ENCODE data around the gene PDE4D. TPM values are rescaled to one million over a fixed set of nuclear protein-coding genes. Genes with fewer than 3 reads are reported as not detected.
A peak's percentile ranks its signal among the peaks of the same experiment; 100 is the strongest.

Gene PDE4D
- total and polyA plus RNA-seq, 2 experiments from 2014 or later = 4.3 to 9.7 TPM

- WGBS, 2 experiments (ENCODE audit: low coverage in 1 of 2, low lambda C conversion rate in 2 of 2, missing lambda C conversion rate in 2 of 2) = 64 to 69% methylated on average over 6 of the region's 6 CpGs
- no peaks in the 10 kb centered on the region for H4K20me1 ChIP-seq (ENCODE audit: insufficient read depth)
- no peak overlapping the region for H3K9ac ChIP-seq
- H3K27me3 ChIP-seq (replicated peaks; ENCODE audit: insufficient read depth) = peaks cover 4% of the 10 kb centered on the region
- H3K4me1 ChIP-seq (ENCODE audit: insufficient read depth) = no peaks in the 10 kb centered on the region
- no peaks in the 10 kb centered on the region for H3F3A ChIP-seq (ENCODE audit: insufficient read depth)
- no peak overlapping the region for H3K27ac ChIP-seq
- in situ Hi-C loops (cut with MboI) = no loop called here
- H2AFZ ChIP-seq = no peak overlapping the region
- no peaks in the 10 kb centered on the region for H3K36me3 ChIP-seq (ENCODE audit: low read depth)
- H3K9me2 ChIP-seq (ENCODE audit: insufficient read depth) = no peaks in the 10 kb centered on the region
- TF ChIP-seq EZH2 (IDR thresholded peaks at IDR 0.05; ENCODE audit: insufficient read depth, poor library complexity, severe bottlenecking) (no peak), EZH2phosphoT487 (IDR thresholded peaks at IDR 0.05; ENCODE audit: insufficient read depth, low read depth) (no peak)
- no peaks in the 10 kb centered on the region for H3K79me2 ChIP-seq (ENCODE audit: insufficient read depth)
- no peak for DNase-seq
- H3K4me2 ChIP-seq (ENCODE audit: unreplicated experiment) = no peak overlapping the region
- no peak overlapping the region for H3K4me3 ChIP-seq
- H3K9me3 ChIP-seq (ENCODE audit: low read depth) = no peaks in the 10 kb centered on the region
Observed at GRCh38 chr5:59698207-59699178, 195.0 kb downstream of the PDE4D start.

DNA sequence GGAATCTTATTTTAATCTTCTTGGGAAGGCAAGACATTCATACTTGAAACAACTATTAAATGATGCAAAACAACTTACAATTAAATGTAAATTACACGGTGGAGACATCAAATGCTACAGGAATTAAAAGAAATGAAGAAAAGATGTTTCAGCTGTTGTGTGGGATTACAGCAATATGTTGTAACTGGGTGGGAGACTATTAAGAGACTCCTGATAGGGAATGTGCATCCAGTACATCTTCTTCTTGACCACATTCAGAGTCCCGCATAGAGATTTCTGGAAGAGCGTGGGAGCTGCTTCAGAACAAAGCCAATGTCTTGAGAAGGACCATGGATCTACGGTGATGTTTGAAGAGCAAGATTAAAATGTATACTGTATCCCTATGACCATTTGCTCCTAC is 199.1 kb downstream of the PDE4D start:
- Histone ChIP-seq H3K9me3 (ENCODE audit: low read depth) (no peaks in the 10 kb centered on the region), H3K4me2 (ENCODE audit: unreplicated experiment) (no peak overlapping the region), H3K9ac (no peak overlapping the region), H3F3A (ENCODE audit: insufficient read depth) (no peaks in the 10 kb centered on the region), H3K27me3 (replicated peaks; ENCODE audit: insufficient read depth) (peaks cover 4% of the 10 kb centered on the region; the same call in 1 of the 2 replicates), H3K4me3 (no peak overlapping the region), H3K79me2 (ENCODE audit: insufficient read depth) (no peaks in the 10 kb centered on the region), H2AFZ (no peak overlapping the region), H3K9me2 (ENCODE audit: insufficient read depth) (no peaks in the 10 kb centered on the region), H3K36me3 (ENCODE audit: low read depth) (no peaks in the 10 kb centered on the region), H4K20me1 (ENCODE audit: insufficient read depth) (no peaks in the 10 kb centered on the region), H3K4me1 (ENCODE audit: insufficient read depth) (no peaks in the 10 kb centered on the region), H3K27ac (no peak overlapping the region)
- TF ChIP-seq EZH2 (IDR thresholded peaks at IDR 0.05; ENCODE audit: insufficient read depth, poor library complexity, severe bottlenecking) (no peak), EZH2phosphoT487 (IDR thresholded peaks at IDR 0.05; ENCODE audit: insufficient read depth, low read depth) (no peak)
- DNase-seq = no peak
- in situ Hi-C loops (cut with MboI) = no loop called here
- 67 to 72% methylated on average over 4 of the region's 4 CpGs for WGBS, 2 experiments (ENCODE audit: low coverage in 1 of 2, low lambda C conversion rate in 2 of 2, missing lambda C conversion rate in 2 of 2)

DNA sequence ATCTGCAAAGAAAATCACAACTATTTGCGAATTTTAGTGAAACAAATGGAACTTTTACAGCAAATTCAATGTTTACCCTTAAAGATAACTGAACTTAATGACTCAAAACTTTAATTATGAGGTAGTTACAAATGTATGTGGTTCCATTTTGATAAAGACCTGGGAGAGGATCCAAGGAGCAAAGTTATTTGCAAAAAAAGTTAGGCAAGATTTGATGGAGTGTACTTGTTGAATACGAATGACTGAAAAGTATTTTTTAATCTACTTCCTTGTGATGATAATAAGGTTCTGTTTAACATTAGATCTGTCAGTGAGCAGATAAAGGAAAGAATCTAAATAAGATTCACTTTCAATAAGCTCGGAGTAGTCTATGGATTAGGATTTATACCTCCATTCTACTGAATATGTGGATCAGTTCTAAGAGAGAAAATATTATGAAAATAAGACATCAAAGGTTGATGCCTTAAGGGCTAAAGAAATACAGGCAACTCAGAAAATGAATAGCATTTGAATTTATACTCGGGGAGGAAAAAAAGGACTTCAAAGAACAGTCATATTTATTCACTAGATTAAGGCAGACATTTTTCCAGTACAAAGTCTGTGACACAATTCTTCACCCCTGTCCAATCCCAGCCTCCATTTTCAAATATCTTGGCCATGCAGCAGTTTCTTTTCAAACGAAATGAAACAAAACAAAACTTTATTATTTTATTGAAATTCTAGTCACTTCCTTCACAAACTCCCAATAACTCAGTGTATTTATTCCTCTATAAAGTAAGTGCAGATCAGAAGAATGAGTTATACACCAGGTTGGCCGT is 199.8 kb downstream of the PDE4D start:
- H3K36me3 ChIP-seq (ENCODE audit: low read depth) = no peaks in the 10 kb centered on the region

DNA sequence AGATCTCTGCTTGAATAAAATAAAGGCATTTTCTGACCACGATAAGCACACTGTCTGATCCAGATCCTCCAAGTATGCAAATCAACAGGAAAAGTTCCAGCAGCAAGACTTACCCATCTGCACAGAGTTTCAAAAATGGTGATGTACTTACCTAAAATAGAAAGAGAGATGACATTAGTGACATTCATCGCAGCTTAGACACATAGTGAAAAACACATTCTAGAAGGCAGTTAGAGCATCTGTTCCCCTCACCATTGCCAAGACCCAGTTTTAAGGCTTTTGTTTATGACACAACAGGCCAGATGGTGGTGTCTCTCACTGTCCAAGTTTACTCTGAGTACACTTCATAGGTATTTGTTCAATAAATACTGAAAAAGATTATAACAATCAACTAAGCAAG is 207.7 kb downstream of the PDE4D start:
- peak; percentile 23 for DNase-seq
- H4K20me1 ChIP-seq (ENCODE audit: insufficient read depth) = no peaks in the 10 kb centered on the region
- H3K9me3 ChIP-seq (ENCODE audit: low read depth) = no peaks in the 10 kb centered on the region
- TF ChIP-seq EZH2 (IDR thresholded peaks at IDR 0.05; ENCODE audit: insufficient read depth, poor library complexity, severe bottlenecking) = no peak
- TF ChIP-seq EZH2phosphoT487 (IDR thresholded peaks at IDR 0.05; ENCODE audit: insufficient read depth, low read depth) = no peak
- in situ Hi-C loops (cut with MboI) = no loop called here
- H3K4me2 ChIP-seq (ENCODE audit: unreplicated experiment) = no peak overlapping the region
- no peaks in the 10 kb centered on the region for H3K36me3 ChIP-seq (ENCODE audit: low read depth)
- no peaks in the 10 kb centered on the region for H3K79me2 ChIP-seq (ENCODE audit: insufficient read depth)
- H3K27ac ChIP-seq = no peak overlapping the region
- H3K9me2 ChIP-seq (ENCODE audit: insufficient read depth) = no peaks in the 10 kb centered on the region
- WGBS, 2 experiments (ENCODE audit: low coverage in 1 of 2, low lambda C conversion rate in 2 of 2, missing lambda C conversion rate in 2 of 2) = 12 to 13% methylated on average over 2 of the region's 2 CpGs
- no peak overlapping the region for H3K4me3 ChIP-seq
- no peaks in the 10 kb centered on the region for H3K27me3 ChIP-seq (replicated peaks; ENCODE audit: insufficient read depth)
- H2AFZ ChIP-seq = no peak overlapping the region
- H3F3A ChIP-seq (ENCODE audit: insufficient read depth) = no peaks in the 10 kb centered on the region
- no peak overlapping the region for H3K9ac ChIP-seq
- H3K4me1 ChIP-seq (ENCODE audit: insufficient read depth) = peaks cover 6% of the 10 kb centered on the region; the same call in 1 of the 2 replicates

More for the DNA sequence above, 199.8 kb downstream of the PDE4D start:
- Histone ChIP-seq H3K4me2 (ENCODE audit: unreplicated experiment) (no peak overlapping the region), H3K27me3 (replicated peaks; ENCODE audit: insufficient read depth) (peaks cover 4% of the 10 kb centered on the region; the same call in 1 of the 2 replicates), H2AFZ (no peak overlapping the region), H4K20me1 (ENCODE audit: insufficient read depth) (no peaks in the 10 kb centered on the region), H3F3A (ENCODE audit: insufficient read depth) (no peaks in the 10 kb centered on the region), H3K4me3 (no peak overlapping the region), H3K9me2 (ENCODE audit: insufficient read depth) (no peaks in the 10 kb centered on the region), H3K79me2 (ENCODE audit: insufficient read depth) (no peaks in the 10 kb centered on the region), H3K9me3 (ENCODE audit: low read depth) (no peaks in the 10 kb centered on the region), H3K4me1 (ENCODE audit: insufficient read depth) (no peaks in the 10 kb centered on the region), H3K9ac (no peak overlapping the region), H3K27ac (no peak overlapping the region)
- in situ Hi-C loops (cut with MboI) = no loop called here
- TF ChIP-seq EZH2phosphoT487 (IDR thresholded peaks at IDR 0.05; ENCODE audit: insufficient read depth, low read depth) (no peak), EZH2 (IDR thresholded peaks at IDR 0.05; ENCODE audit: insufficient read depth, poor library complexity, severe bottlenecking) (no peak)
- no peak for DNase-seq
- 52 to 56% methylated on average over 6 of the region's 6 CpGs for WGBS, 2 experiments (ENCODE audit: low coverage in 1 of 2, low lambda C conversion rate in 2 of 2, missing lambda C conversion rate in 2 of 2)

Data from GM23248 (cell line).